ENCODE results near the gene IDH3B. TPM values are rescaled to one million over a fixed set of nuclear protein-coding genes. Genes with fewer than 3 reads are reported as not detected.

The IDH3B gene
- total and polyA plus RNA-seq, 9 donors, result 90.9 to 112 (median 102) TPM

Other genes with a start within 250 kb of the IDH3B start
- gene SNRPB, start 193.4 kb downstream of the IDH3B start, total RNA-seq, result 123 TPM
- gene SNRPB, start 193.4 kb downstream of the IDH3B start, polyA plus RNA-seq (ENCODE audit: insufficient read depth in 1 of 8, insufficient read length in 8 of 8, low replicate concordance in 1 of 8), result 100 to 1,000 TPM in 7 of 8 donors, 10 to 100 TPM in 1; 97.3 to 123 (median 113) TPM
- 11.2 TPM for gene ZNF343, start 155.3 kb downstream of the IDH3B start, total RNA-seq
- gene ZNF343, start 155.3 kb downstream of the IDH3B start, polyA plus RNA-seq (ENCODE audit: insufficient read depth in 1 of 8, insufficient read length in 8 of 8, low replicate concordance in 1 of 8), result 10 to 100 TPM in 1 of 8 donors, 1 to 10 TPM in 7; 8.2 to 12.6 (median 8.7) TPM
- not detected for gene TMC2, start 127.6 kb downstream of the IDH3B start, total RNA-seq
- under 1 TPM in 6 of 8 donors, not detected in 2; 0.02 to 0.16 (median 0.07) TPM for gene TMC2, start 127.6 kb downstream of the IDH3B start, polyA plus RNA-seq (ENCODE audit: insufficient read depth in 1 of 8, insufficient read length in 8 of 8, low replicate concordance in 1 of 8)
- gene NOP56, start 11.6 kb downstream of the IDH3B start, total RNA-seq, result 130 TPM
- gene NOP56, start 11.6 kb downstream of the IDH3B start, polyA plus RNA-seq (ENCODE audit: insufficient read depth in 1 of 8, insufficient read length in 8 of 8, low replicate concordance in 1 of 8), result 100 to 1,000 TPM; 152 to 204 (median 166) TPM
- gene EBF4, start 28.6 kb upstream of the IDH3B start, total RNA-seq, result 3.2 TPM
- 1 to 10 TPM; 4.0 to 8.9 (median 4.7) TPM for gene EBF4, start 28.6 kb upstream of the IDH3B start, polyA plus RNA-seq (ENCODE audit: insufficient read depth in 1 of 8, insufficient read length in 8 of 8, low replicate concordance in 1 of 8)
- 41.5 TPM for gene CPXM1, start 136.4 kb upstream of the IDH3B start, total RNA-seq
- 10 to 100 TPM; 42.2 to 83.9 (median 62.0) TPM for gene CPXM1, start 136.4 kb upstream of the IDH3B start, polyA plus RNA-seq (ENCODE audit: insufficient read depth in 1 of 8, insufficient read length in 8 of 8, low replicate concordance in 1 of 8)
- not detected for gene C20orf141, start 150.8 kb upstream of the IDH3B start, total RNA-seq
- not detected for gene C20orf141, start 150.8 kb upstream of the IDH3B start, polyA plus RNA-seq (ENCODE audit: insufficient read depth in 1 of 8, insufficient read length in 8 of 8, low replicate concordance in 1 of 8)
- not detected for gene TMEM239, start 152.1 kb upstream of the IDH3B start, total RNA-seq
- under 1 TPM in 1 of 8 donors, not detected in 7; 0.11 TPM for gene TMEM239, start 152.1 kb upstream of the IDH3B start, polyA plus RNA-seq (ENCODE audit: insufficient read depth in 1 of 8, insufficient read length in 8 of 8, low replicate concordance in 1 of 8)
- 24.4 TPM for gene PCED1A, start 176.4 kb upstream of the IDH3B start, total RNA-seq
- 10 to 100 TPM; 24.2 to 40.9 (median 31.3) TPM for gene PCED1A, start 176.4 kb upstream of the IDH3B start, polyA plus RNA-seq (ENCODE audit: insufficient read depth in 1 of 8, insufficient read length in 8 of 8, low replicate concordance in 1 of 8)
- gene VPS16, start 176.5 kb upstream of the IDH3B start, total RNA-seq, result 24.7 TPM
- 10 to 100 TPM; 21.5 to 28.9 (median 23.6) TPM for gene VPS16, start 176.5 kb upstream of the IDH3B start, polyA plus RNA-seq (ENCODE audit: insufficient read depth in 1 of 8, insufficient read length in 8 of 8, low replicate concordance in 1 of 8)
- gene PTPRA, start 209.3 kb upstream of the IDH3B start, total RNA-seq, result 41.7 TPM
- gene PTPRA, start 209.3 kb upstream of the IDH3B start, polyA plus RNA-seq (ENCODE audit: insufficient read depth in 1 of 8, insufficient read length in 8 of 8, low replicate concordance in 1 of 8), result 10 to 100 TPM; 37.4 to 60.5 (median 45.7) TPM

All from muscle of leg (tissue), 9 donors.